HG02571 (cell line): ENCODE measurements around the gene DCC.

Experiments used
- ATAC-seq: cut with Tn5 transposase; IDR thresholded peaks from one replicate; pipeline ENCODE4 v1.9.1; 2021; ENCODE audit warnings: mild to moderate bottlenecking, moderate library complexity; ENCODE audit not compliant: unreplicated experiment

DCC gene

DNA sequence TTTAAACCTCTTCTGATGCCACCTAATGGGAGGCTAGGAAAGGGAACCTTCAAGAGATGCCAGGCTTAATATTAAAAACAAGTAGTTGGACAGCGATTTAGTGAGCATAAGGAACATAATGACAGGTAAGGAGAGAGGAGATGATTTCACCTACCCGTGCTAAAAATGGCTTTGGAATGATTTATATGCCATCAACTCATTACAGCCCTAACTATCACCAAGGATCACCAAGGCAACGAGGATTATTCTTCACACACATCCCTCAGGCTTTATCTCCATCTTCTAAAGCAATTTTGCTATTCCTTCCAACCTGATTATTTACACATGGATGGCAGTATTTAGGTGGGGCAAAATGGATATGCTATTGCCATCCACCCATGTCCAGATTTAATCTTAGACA, 237.8 kb downstream of the DCC start:
- no peak for ATAC-seq

DNA sequence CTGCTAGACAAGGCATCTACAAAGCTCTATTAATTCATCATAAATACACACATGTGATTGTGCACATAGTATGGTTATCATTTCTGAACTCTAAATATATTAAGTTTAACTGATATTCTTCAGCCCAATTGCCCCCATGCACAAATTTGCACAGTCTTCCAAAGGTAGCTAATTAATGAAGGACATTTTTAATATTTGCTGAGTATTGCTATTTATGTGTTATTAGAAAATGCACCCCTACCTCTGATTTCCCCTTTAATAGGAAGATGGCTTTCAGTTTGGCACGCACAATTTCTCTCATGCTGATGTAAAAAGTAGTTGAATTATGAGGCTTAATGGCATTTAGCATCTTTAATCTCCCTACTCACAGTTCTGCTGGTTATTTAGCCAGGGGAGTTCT, 242.1 kb downstream of the DCC start:
- ATAC-seq = no peak

DNA sequence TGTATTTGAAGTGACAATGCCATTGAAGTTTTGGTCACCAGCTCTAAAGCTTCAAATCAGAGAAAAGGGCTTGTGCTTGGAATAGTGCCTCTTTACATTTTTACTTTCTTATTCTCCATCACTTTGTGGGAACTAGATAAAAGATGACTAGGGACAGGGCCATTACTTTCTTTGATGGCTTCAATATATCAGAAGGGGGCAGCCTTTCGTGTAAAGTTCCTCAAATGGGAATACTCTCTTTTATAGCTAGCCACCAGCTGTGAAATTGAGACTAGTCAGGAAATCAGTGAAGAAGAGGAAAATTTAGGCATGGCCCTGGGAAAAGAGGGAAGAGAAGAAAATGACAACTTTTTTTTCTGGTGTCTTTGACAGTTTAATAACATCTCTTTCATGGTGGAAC, 242.5 kb downstream of the DCC start:
- ATAC-seq = no peak

DNA sequence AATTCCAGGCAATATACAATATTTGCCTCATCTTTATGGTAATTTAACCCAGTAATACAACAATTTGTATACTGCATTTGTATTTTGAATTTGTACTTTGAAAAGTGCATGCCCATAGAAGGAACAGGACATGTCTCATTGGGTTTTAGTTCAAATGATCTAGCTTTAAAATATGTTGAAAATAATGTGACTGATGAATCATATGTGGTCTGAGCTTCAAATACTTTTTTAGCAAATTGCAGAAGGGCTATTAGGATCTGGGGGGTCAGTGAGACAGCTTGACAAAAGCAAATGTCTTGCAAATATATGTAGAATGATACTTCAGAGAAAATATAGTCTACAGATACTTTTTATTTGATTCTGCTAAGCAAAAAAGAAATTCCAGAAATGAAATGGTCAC, 248.9 kb downstream of the DCC start:
- no peak for ATAC-seq

DNA sequence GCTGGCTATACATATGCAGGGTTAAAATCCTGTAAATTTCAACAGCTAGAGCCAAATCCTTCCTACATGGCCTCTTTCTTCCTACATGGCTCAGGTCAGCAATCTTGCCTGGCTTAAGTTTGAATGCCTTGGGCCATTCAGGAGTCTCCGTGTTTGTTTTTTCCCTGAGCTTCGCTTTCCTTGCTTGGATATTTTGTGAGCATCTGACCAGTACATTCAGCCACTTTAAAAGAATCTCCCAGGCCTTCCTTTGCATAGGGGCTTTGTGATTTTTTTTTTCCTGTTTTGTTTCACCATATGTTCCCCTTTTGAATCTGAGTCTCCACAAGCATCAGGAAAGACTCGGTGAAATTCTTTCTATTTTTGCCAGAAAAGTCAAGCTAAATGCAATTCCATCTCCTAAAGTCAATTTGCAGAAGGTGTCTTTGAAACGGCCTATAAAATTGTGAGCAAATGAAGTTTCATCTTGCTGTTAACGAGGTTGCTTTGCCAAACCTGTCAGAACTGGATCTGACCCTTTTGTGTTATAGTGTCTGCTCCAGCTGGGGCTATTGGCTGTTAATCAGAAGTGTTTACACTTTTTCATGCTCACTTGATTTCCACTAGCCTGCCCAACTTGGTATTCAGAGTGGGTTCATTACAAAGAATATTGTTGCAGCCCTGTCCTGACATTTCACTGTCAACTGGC, 256.9 kb downstream of the DCC start:
- no peak for ATAC-seq

DNA sequence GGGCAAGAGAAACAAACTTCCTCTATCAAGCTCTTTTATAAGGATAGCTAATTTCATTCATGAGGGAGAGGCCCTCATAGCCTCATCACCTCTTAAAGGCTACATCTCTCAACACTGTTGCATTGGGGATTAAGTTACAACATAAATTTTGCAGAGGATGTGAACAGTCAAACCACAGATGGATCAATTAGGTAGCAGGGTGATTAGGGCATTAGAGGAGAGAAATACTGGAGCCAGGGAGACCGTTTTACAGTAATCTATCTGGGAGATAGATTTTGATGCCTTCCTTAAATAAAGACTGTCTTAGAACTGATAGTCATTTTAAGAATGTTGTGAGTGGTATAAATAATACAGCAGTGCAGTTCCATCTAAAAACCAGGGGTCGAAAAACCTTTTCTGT, 258.9 kb downstream of the DCC start:
- no peak for ATAC-seq

DNA sequence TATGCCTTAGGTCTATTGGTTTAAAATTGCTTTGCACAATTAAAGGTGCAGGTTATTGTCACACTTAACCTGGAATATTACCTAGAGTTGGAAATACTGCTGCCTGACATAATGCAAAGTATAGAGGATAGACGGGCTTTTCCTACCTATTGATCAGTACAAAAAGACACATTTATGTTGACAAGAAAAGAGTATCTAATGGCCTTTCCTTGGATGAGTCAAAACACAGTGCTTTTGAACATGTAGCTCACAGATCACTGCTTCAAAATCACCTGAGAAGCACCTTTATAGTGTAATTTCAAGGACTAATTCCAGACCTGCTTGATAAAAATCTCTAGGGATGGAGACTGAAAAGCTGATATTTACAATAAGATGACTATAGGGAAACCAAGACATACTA, 262.8 kb downstream of the DCC start:
- ATAC-seq = no peak

DNA sequence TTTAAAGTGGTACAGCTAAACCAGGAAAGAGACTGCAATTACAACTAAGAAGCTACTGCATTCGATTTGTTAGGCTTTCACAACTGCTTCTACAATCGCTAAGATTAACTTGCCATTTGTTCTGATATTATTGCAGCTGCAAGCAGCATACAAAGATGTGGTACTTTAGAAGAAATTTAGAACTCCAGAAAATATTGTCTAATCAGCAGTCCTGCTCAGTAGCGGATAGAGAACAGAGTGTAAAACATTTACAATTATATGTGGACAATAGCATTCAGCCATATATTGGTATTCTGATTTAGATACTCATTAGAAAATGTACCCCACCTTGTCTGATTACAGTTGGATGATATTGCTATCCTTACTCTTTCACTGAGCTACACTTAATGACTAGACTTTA, 265.3 kb downstream of the DCC start:
- no peak for ATAC-seq

DNA sequence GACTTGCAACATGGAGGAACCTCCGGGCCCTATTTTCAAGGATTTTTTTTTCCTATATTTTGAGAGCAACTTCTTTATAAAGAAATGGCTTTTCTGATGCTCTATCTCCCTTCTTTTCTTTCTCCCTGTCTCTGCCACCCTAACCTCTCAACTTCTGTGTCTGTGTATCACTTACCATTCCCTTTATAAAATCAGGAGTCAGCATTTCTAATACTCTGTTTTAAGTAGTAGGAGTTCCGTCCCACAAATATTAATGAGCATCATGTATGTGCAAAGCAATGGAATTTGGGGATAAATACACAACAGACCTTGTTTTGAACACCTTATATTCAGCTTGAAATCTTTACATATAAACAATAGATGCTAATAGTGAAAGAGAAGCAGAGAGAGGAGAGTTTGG, 268.0 kb downstream of the DCC start:
- no peak for ATAC-seq

DNA sequence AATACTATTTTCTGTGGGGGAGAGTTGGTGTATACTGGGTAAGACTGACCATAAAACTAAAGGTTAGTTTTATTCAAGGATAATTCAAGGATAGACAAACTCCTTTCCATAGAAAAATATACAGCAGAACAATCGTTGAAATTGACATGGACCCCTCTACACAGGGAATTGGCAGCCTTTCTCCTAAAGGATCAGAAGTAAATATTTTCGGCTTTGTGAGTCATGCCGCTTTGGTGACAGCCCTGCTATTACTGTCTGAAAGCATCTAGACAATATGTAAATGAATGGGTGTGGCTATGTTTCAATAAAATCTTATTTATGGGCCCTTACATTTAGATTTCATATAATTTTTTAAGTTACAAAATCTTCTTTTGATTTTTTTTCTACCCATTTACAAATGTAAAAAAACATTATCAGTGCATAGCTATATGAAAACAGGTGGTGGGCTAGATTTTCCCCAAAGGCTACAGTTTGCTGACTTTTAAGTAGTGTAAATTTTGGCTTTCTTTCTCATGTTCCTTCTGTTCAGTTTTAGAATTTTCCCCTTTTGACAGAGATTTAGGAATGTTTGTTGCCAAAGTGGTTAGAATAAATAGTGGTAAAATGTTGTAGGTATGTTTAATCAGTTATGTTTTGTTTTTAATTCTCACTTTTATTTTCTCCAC, 270.6 kb downstream of the DCC start:
- ATAC-seq = no peak

DNA sequence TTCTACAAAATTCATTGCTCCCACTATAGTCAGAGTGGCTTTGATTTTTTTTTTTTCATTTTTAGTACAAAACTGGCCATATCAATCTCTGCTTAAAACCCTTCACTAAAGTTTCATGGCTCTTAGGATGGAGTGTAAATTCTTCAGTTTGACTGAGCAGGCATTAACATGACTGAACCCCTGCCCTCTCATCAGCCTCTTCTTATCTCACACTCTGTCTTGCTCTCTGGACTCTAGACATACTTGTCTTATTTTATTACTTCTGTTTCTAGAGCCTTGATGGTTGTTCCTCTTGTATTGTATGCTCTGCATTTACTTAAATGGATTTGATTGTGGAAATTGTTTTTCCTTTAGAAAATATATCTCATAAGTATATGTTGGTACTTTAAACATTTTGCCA, 272.4 kb downstream of the DCC start:
- ATAC-seq = no peak

DNA sequence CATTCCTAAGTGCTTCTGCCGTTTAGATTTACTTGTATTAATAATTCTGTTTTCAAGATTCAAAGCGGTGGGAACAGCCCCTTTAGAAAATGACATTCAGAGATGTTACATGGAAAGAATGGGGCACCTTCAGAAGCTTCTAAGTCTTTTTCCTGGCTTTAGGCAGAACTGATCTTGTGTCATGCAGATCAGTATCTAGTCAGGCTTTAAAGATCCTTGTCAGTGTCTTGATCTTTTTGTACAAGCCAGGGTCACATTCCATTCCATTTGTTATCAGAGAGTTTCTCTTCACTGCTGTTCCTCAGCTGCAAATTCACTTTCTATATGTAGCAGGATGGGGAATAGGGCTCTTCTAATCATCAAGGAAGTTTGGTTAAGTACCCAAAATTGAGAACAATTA, 275.3 kb downstream of the DCC start:
- ATAC-seq = no peak

DNA sequence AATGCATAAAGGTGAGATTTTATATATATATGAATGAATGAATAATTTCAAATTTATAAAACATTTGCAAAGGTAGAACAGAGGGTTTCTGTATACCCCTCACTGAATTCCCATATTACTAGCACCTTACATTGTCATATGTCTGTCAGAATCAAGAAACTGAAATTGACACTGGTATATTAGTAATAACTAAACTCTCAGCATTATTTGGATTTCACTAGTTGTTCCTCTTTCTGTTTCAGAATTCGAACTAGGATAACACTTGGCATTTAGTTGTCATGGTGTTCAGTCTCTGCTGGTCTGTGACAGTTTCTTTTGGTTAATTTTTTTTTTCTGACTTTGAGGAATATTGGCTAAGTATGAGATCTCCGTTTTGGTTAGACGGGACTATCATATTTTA, 275.9 kb downstream of the DCC start:
- peak; percentile 84 for ATAC-seq

DNA sequence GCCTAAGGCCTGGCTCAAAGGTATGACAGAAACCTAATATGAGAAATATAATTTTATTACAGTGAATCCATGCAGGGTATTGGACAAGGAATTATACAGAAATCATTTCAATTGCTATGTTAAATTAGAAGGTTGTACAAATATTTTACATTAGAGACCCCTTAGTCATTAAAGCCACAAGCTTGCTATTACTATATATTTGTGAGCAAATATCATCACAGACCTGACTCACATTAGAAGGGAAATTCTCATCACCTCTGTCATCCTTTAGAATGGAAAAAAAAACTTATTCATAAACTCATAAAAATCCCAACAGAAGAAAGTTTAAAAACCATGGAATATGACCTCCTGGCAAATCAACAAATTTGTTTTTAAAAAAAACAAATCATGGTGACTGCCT, 277.9 kb downstream of the DCC start:
- ATAC-seq = no peak

DNA sequence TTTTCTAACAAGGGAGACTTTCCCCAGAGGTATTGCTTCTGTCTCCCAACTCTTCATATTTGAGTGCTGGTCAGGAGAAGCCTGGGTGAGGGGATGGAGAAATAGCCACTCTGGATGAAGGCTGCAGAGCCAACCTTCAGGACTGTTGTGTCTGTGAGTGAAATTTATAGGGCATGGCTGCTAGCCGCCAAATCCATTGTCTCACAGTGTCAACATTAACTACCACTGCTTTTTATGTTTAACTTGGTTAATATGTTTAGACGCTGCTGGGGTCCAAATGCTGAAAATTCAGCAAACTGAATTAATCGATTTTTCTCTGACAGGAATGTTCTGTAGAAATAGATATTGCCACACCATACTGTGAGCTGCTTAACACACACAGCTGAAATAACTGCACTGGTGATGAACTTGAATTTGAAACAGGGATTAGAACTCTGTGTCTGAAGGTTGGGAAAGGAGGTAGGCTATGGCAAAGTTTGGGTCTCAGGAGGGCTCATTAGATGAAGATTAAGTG, 281.0 kb downstream of the DCC start:
- ATAC-seq = no peak

DNA sequence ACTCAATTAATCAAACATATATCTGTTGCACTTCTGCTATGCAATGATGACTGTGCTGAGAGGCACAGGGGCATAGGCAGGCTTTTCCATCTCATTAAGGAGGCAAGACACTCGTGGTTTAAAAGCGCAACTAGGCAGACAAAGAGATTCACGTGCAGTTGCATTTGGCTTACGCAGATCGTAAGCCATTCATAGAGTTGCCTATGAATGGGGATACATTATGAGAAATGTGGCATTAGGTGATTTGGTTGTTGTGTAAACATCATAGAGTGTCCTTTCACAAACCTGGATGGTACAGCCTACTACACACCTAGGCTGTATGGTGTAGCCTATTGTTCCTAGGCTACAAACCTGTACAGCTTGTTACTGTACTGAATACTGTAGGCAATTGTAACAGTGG, 284.7 kb downstream of the DCC start:
- ATAC-seq = no peak

DNA sequence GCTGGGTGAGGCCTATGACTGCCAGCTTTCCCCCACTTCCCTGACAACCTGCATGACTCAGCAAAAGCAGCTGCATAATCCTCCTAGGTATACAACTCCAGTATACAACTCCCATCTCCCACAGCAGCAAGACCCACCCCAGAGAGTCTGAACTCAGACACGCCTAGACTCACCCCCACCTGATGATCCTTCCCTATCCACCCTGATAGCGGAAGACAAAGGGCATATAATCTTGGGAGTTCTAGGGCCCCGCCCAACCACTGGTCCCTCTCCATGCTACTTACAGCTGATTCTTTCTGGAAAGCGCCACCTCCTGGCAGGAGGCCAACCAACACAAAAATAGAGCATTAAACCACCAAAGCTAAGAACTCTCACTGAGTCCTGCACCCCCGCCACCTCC, 296.5 kb downstream of the DCC start:
- ATAC-seq = no peak

DNA sequence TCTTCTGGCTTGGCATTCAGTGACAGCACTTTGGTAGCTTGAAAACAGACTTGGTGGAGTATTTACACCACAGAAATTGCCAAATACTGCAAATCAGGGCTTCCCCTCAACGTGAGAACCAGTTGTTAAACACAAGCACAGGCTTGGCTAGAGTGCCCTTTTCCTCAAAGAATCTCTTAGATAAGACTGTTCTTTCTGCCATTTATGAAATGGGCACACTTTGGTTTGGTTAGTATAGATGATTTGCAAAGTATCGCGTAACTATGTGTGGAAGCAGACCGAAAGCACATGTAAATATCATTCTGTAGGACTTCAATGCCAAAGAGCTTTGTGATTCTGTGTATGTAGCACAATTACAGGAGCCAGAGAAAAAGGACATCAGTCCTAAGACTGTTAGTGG, 308.2 kb downstream of the DCC start:
- ATAC-seq = no peak

DNA sequence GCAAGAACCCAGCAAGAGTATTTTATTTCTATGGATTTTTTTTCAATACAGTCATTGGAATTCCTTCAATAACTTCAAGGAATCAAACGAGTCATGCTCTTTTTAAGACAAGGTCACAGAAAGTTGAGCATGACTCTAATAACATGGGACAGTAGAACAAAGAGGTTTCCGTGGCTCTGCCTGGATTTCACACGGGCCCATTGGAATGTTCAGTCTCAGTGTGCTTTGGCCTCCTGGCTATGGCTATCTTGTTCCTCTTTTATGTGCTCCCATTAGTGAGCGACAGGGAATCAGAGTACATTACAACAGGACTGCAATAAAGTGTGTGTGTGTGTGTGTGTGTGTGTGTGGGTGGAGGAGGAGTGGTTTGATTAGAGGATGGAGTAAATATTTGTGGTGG, 312.4 kb downstream of the DCC start:
- no peak for ATAC-seq

DNA sequence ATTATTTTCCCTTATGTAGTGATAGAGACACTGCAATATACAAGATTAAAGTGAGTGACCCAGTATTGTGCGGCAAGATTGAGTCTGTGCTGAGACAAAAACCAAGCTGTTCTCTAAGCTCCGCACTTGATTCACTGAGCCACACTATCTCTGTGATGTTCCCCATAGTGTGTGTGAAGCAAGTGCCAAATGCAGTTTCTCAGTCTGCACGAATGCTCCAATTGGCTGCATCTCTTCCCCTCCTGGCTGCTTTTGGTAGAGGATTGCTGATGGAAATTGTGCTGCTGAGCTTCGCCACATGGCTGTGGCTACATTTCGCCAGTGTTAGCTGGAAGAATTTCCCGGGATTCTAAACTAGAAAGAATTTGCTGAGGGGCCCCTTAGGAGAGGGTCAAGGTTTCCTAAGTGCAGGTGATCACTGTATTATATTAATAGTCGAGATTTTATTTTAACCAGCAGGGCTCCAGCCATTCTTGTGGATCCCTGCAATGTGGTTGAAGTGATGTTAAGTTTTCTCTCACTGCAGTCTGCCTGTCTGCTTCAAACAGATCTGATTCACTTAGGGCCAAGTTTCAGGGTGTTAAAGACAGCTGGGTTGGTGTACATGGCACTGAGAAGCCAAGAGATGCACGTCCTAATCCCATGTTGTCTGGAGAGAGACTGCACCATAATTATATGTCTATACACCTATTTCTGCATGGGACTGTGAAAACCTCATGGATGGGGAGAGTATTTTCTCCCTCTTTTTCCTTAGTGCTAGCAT, 317.2 kb downstream of the DCC start:
- ATAC-seq = no peak

DNA sequence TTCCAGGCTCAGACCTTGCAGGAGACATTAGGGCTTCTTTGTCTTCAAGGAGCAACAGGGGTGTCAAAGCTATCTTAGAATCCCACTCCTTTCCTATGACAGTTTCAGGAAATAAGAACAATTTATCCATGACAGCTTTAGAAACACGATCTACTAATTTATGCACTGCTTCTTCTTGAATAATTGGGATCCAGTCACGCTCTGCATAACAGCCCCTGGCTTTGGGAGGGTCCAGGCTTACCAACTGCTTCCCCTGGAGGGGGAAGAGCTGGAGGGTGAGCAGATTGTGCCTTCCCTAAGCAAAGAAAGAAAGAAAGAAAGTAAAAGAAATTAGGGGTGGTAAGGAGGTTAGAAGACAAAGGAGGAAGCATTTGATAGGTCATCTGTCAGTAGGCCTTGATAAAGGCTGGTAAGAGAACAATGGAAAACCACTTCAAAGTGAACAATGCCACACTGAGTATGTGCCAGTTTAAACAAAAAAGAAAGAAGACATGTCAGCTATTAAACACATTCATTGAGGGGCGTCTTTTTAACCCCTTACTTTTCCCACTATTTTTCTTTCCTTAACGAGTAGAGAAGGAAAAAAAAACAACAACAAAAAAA, 327.6 kb downstream of the DCC start:
- ATAC-seq = no peak

DNA sequence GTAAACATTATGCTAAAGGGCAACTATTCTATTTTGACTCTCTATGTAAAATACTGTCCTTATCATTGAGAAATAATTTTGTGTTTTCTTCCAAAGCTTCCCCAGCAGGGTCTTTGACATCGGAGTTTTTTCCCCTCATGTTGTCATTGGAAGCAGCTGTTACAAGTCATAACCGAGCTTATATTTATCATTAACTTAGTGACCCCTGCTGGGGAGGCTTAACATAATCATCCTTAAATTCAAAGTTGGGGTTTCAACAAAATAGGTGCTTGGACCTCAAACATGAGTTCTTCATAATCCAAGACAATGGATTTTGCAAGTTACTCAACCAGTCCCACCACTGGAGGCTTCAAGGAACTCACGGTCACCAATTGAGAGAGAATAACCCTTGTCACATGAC, 330.9 kb downstream of the DCC start:
- ATAC-seq = no peak
